Activated CD8-positive, alpha-beta memory T cell treated with anti-CD3 and anti-CD28 coated beads, Interleukin-2, amount 50 U/mL, for 4 hours (primary cell): Measurements from ENCODE around the gene TFCP2L1.
"Not testable (repeated sequence)": the region's sequence is repeated elsewhere in the genome, so short reads cannot be mapped to it uniquely, and the experiment has no call there.

ENCODE experiments used
- DNase-seq: peaks from one replicate; pipeline ENCODE4 v3.0.0-alpha.2; 2020

The TFCP2L1 gene

GRCh38 chr2:121284463-121285449 lies at the start of gene TFCP2L1:
Gene TFCP2L1, minus strand, starts transcription at chr2:121285202. Its CDS starts 93 bp downstream, at chr2:121285109.
- DNase-seq, result no peak

- no peak for DNase-seq
Measured at GRCh38 chr2:121333834-121334558, 49.0 kb upstream of the TFCP2L1 start.

- no peak for DNase-seq
Measured at GRCh38 chr2:121333231-121333630, 48.2 kb upstream of the TFCP2L1 start.

- not testable (repeated sequence) for DNase-seq
Measured at GRCh38 chr2:121331324-121331723, 46.3 kb upstream of the TFCP2L1 start.

GRCh38 chr2:121330921-121331320 lies 45.9 kb upstream of the TFCP2L1 start:
- no peak for DNase-seq

GRCh38 chr2:121329786-121330185 lies 44.8 kb upstream of the TFCP2L1 start:
- DNase-seq, result no peak

- no peak for DNase-seq
Measured at GRCh38 chr2:121326628-121327027, 41.6 kb upstream of the TFCP2L1 start.

GRCh38 chr2:121324601-121325000 lies 39.6 kb upstream of the TFCP2L1 start:
- no peak for DNase-seq

GRCh38 chr2:121321476-121321875 lies 36.5 kb upstream of the TFCP2L1 start:
- no peak for DNase-seq

- no peak for DNase-seq
Measured at GRCh38 chr2:121319941-121320340, 34.9 kb upstream of the TFCP2L1 start.

GRCh38 chr2:121316986-121317385 lies 32.0 kb upstream of the TFCP2L1 start:
- no peak for DNase-seq

- not testable (repeated sequence) for DNase-seq
Measured at GRCh38 chr2:121313701-121314100, 28.7 kb upstream of the TFCP2L1 start.

GRCh38 chr2:121309801-121310200 lies 24.8 kb upstream of the TFCP2L1 start:
- DNase-seq, result no peak

GRCh38 chr2:121309323-121309722 lies 24.3 kb upstream of the TFCP2L1 start:
- DNase-seq, result no peak

GRCh38 chr2:121307048-121307447 lies 22.0 kb upstream of the TFCP2L1 start:
- no peak for DNase-seq

GRCh38 chr2:121304941-121305340 lies 19.9 kb upstream of the TFCP2L1 start:
- no peak for DNase-seq

GRCh38 chr2:121303531-121304263 lies 18.7 kb upstream of the TFCP2L1 start:
- DNase-seq, result no peak

GRCh38 chr2:121301190-121301589 lies 16.2 kb upstream of the TFCP2L1 start:
- not testable (repeated sequence) for DNase-seq

GRCh38 chr2:121298476-121298875 lies 13.5 kb upstream of the TFCP2L1 start:
- DNase-seq, result no peak

- DNase-seq, result not testable (repeated sequence)
Measured at GRCh38 chr2:121297866-121298265, 12.9 kb upstream of the TFCP2L1 start.

GRCh38 chr2:121297217-121297830 lies 12.3 kb upstream of the TFCP2L1 start:
- no peak for DNase-seq

- DNase-seq, result no peak
Measured at GRCh38 chr2:121295911-121296650, 11.1 kb upstream of the TFCP2L1 start.
